ENCODE measurements around the gene ADORA2A. TPM values are rescaled to one million over a fixed set of nuclear protein-coding genes. Genes with fewer than 3 reads are reported as not detected.

ADORA2A gene
- total RNA-seq, 2 experiments from 2014 or later, result 30.5 to 33.0 TPM

DNA sequence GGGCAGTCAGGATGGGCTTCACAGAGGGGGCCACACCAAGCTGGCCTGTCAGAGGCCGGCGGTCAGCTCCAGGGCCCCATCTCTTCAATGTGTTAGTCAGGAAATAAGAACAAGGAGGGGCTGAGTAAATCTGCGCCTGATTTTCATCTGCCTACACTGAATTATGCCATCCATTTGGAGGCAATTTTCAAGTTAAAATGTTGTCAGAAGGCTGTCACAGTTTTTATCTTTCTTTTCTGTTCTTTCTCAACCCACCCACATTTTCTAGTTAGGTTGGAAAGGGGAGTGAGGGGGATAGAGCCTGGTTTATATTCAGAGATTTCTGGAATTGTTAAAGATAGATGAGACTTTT is 18.8 kb downstream of the ADORA2A start:
- Mint-ChIP-seq H3K4me3 (no peak overlapping the region), H3K4me1 (ENCODE audit: low read depth) (peaks cover 15% of the 10 kb centered on the region), H3K9me3 (peaks cover 2% of the 10 kb centered on the region), H3K27me3 (no peaks in the 10 kb centered on the region), H3K36me3 (peaks cover 15% of the 10 kb centered on the region), H3K27ac (no peak overlapping the region)
- intact Hi-C loops (cut with micrococcal nuclease), result no loop called here
- CTCF ChIA-PET, result interaction anchor here (1.2 to 1.7 kb wide), 2 partner anchors 7 to 22 kb away, joined by 3 to 5 read pairs; no protein-coding TSS in a partner anchor
- no peak for DNase-seq
- POLR2A ChIA-PET, result interaction anchor here (1.0 to 1.1 kb wide), 2 partner anchors 10 kb away, joined by 3 read pairs; no protein-coding TSS in a partner anchor

DNA sequence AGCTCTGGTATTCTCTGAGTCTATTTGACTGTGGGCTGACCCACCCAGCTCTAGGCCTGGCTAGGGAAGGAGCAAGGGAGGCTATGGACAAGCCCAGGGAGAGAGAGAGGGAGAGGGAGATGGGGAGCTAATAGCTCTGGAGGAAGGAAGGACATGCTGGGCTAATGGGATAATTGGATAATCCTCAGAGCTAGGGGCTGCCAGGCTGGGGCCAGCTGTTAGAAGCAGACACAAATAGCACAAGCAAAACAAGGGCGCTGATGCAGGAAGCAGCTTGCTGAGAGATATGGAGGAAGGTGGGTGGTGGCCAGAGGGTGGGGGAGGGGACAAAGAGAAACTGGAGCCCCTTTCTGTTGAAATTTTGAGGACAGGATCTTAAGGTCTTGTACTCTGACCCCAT is 23.2 kb downstream of the ADORA2A start:
- no peak for DNase-seq
- no peak overlapping the region for H3K4me3 Mint-ChIP-seq
- ChIA-PET CTCF (no interaction called here), POLR2A (no interaction called here)
- intact Hi-C loops (cut with micrococcal nuclease), result no loop called here
- peaks cover 7% of the 10 kb centered on the region for H3K4me1 Mint-ChIP-seq (ENCODE audit: low read depth)
- no peak overlapping the region for H3K27ac Mint-ChIP-seq
- no peaks in the 10 kb centered on the region for H3K36me3 Mint-ChIP-seq
- peaks cover 3% of the 10 kb centered on the region for H3K9me3 Mint-ChIP-seq
- no peaks in the 10 kb centered on the region for H3K27me3 Mint-ChIP-seq

DNA sequence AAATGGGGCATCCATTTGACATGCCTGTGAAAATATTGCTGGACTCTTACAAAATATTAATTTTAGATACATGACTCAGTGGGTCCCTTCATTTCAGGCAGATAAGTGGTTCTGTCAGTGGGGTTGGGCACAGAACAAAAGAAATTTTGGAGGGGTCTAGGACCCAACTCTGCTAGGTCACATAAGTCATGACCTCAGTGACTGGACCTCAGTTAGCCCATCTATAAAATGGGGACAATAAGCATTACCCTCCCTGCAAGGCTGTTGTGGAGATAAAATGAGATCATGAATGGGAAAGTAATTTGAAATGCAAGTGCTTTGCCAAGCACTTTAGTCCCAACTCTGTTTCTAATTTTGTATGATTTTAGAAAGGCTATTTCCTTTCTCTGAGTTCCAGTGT is 23.8 kb downstream of the ADORA2A start:
- CTCF ChIA-PET, result no interaction called here
- Mint-ChIP-seq H3K9me3 (peaks cover 3% of the 10 kb centered on the region), H3K36me3 (no peaks in the 10 kb centered on the region), H3K27ac (no peak overlapping the region), H3K4me3 (no peak overlapping the region), H3K4me1 (ENCODE audit: low read depth) (peaks cover 3% of the 10 kb centered on the region), H3K27me3 (no peaks in the 10 kb centered on the region)
- intact Hi-C loops (cut with micrococcal nuclease), result no loop called here
- POLR2A ChIA-PET, result no interaction called here
- no peak for DNase-seq

DNA sequence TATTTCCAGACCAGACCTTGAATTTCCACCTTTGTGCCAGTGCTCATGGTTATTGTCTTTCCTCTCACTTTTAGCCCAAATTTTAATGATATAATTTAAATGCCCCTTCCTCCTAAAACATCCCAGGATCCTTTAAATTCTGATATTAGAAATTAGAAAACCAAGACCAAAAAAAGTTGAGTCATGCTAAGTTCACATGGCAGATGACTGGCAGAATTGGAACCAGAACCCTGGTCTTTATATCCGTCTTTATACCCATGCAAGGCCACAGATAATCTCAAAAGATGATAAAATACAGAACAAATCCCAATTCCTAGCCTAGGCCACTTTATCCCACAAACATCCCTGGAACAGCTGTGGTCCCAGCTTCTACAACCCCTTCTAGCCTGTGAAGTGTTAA is 26.5 kb downstream of the ADORA2A start:
- Mint-ChIP-seq H3K4me3 (no peak overlapping the region), H3K27me3 (no peaks in the 10 kb centered on the region), H3K4me1 (ENCODE audit: low read depth) (no peaks in the 10 kb centered on the region), H3K9me3 (peaks cover 3% of the 10 kb centered on the region), H3K27ac (no peak overlapping the region), H3K36me3 (no peaks in the 10 kb centered on the region)
- intact Hi-C loops (cut with micrococcal nuclease), result no loop called here
- ChIA-PET POLR2A (no interaction called here), CTCF (no interaction called here)
- no peak for DNase-seq

DNA sequence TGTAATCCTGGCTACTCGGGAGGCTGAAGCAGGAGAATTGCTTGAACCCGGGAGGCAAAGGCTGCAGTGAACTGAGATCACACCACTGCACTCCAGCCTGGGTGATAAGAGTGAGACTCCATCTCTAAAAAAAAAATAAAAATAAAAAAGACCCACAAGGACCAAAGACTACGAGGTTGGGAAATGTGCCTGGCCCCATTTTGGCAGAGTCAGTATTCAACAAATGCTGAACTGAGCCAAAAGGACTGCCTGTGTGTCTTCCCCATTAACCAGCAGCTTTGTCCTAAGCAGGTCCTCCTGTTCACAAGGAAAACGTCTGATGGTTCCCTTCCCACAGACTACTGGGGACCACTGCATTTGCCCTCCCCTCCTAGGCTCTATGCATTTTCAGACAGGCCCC is 27.6 kb downstream of the ADORA2A start:
- CTCF ChIA-PET, result no interaction called here
- H3K9me3 Mint-ChIP-seq, result peaks cover 3% of the 10 kb centered on the region

DNA sequence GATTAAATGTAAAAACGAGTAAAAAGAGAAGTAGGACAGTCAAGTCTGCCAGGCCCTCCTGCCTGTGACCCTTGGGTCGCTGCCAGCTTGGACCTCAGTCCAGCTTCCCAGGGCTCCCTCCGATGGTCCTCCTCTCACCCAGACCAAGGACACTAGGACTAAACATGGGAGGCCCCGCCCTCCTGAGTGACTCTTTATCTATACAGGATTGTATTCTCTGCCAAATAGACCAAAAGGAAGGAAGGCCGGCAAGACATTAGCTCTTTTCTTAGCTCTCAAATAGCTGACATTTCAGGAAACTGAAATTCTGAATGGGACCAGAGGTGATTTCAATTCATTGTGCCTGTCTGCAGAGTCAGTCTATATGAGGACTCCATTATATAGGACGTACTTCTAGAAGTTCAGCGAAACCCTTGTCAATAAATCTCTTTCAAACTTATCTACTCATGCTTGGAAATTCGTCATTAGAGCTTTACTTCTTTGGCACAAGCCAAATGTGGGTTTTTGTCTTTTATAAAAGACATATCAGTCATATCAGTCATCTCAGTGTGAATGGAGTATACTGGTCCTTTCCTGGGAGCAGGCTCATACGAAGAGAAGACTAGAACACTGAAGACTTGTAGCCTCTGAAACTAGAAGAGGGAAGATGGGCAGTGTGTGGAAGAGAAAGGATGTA is 28.5 kb downstream of the ADORA2A start:
- ChIA-PET CTCF (interaction anchor here (0.9 kb wide), 1 partner anchor 70 kb away, joined by 5 read pairs; no protein-coding TSS in a partner anchor), POLR2A (interaction anchor here (0.8 to 1.2 kb wide), 3 partner anchors 10 to 21 kb away, joined by 3 read pairs; no protein-coding TSS in a partner anchor)
- DNase-seq, result no peak
- peaks cover 3% of the 10 kb centered on the region for H3K9me3 Mint-ChIP-seq
- H3K4me1 Mint-ChIP-seq (ENCODE audit: low read depth), result peaks cover 6% of the 10 kb centered on the region
- H3K27ac Mint-ChIP-seq, result no peak overlapping the region
- intact Hi-C loops (cut with micrococcal nuclease), result no loop called here
- H3K27me3 Mint-ChIP-seq, result no peaks in the 10 kb centered on the region
- H3K36me3 Mint-ChIP-seq, result no peaks in the 10 kb centered on the region
- H3K4me3 Mint-ChIP-seq, result no peak overlapping the region

More for the DNA sequence above, 27.6 kb downstream of the ADORA2A start:
- POLR2A ChIA-PET, result interaction anchor here (1.2 kb wide), 1 partner anchor 17 kb away, joined by 3 read pairs; no protein-coding TSS in a partner anchor
- no peak for DNase-seq
- no peaks in the 10 kb centered on the region for H3K27me3 Mint-ChIP-seq
- no peak overlapping the region for H3K4me3 Mint-ChIP-seq
- no peak overlapping the region for H3K27ac Mint-ChIP-seq
- no peaks in the 10 kb centered on the region for H3K36me3 Mint-ChIP-seq
- intact Hi-C loops (cut with micrococcal nuclease), result no loop called here
- H3K4me1 Mint-ChIP-seq (ENCODE audit: low read depth), result no peaks in the 10 kb centered on the region

DNA sequence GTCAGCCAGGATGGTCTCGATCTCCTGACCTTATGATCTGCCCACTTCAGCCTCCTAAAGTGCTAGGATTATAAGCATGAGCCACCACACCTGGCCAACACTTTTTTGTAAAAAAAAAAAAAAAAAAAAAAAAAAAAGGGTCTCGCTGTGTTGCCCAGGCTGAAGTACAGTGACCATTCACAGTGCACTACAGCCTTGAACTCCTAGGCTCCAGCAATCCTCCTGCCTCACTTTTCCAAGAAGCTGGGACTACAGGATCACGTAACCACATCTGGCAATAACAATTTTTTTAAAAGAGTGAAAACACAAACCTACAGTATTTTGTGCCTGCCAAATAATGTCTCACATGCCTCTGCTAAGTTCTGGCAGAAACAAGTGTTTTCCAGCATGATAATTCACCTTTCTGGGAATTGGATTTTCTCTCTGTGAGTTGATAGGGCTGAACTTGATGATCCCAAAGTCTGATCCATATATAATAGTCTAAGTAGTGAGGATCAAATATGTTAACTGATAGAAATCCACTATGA is 30.6 kb downstream of the ADORA2A start:
- Mint-ChIP-seq H3K27ac (no peak overlapping the region), H3K9me3 (no peaks in the 10 kb centered on the region), H3K4me1 (ENCODE audit: low read depth) (peaks cover 7% of the 10 kb centered on the region), H3K27me3 (no peaks in the 10 kb centered on the region), H3K4me3 (no peak overlapping the region), H3K36me3 (no peaks in the 10 kb centered on the region)
- DNase-seq, result no peak
- intact Hi-C loops (cut with micrococcal nuclease), result no loop called here
- ChIA-PET POLR2A (interaction anchor here (0.7 kb wide), 1 partner anchor 655 kb away, joined by 3 read pairs; no protein-coding TSS in a partner anchor), CTCF (no interaction called here)

DNA sequence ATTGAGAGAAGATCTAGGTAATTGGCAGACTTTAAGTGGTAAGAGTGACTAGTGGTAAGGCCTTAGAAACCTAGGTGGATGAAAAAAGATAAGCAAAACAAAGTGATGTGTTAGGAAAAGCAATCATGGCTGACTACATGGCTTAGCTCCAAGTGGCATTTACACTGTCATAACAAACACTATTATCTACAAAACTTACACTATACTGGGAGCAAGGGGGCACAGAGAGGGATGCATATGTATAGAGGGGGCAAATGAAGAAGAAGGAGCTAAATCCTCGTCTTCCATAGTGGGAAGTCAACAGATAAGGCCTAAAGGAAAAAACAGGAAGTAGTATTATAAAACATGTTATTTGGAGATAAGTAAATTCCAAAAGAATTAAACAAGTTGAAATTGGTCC is 32.5 kb downstream of the ADORA2A start:
- Mint-ChIP-seq H3K4me3 (no peak overlapping the region), H3K9me3 (no peaks in the 10 kb centered on the region), H3K4me1 (ENCODE audit: low read depth) (peaks cover 7% of the 10 kb centered on the region), H3K36me3 (no peaks in the 10 kb centered on the region), H3K27me3 (no peaks in the 10 kb centered on the region), H3K27ac (no peak overlapping the region)
- no peak for DNase-seq
- CTCF ChIA-PET, result interaction anchor here (1.7 to 2.2 kb wide), 2 partner anchors 32 to 43 kb away, joined by 4 to 9 read pairs; partner anchors contain the start of gene ADORA2A
- POLR2A ChIA-PET, result no interaction called here
- intact Hi-C loops (cut with micrococcal nuclease), result no loop called here

DNA sequence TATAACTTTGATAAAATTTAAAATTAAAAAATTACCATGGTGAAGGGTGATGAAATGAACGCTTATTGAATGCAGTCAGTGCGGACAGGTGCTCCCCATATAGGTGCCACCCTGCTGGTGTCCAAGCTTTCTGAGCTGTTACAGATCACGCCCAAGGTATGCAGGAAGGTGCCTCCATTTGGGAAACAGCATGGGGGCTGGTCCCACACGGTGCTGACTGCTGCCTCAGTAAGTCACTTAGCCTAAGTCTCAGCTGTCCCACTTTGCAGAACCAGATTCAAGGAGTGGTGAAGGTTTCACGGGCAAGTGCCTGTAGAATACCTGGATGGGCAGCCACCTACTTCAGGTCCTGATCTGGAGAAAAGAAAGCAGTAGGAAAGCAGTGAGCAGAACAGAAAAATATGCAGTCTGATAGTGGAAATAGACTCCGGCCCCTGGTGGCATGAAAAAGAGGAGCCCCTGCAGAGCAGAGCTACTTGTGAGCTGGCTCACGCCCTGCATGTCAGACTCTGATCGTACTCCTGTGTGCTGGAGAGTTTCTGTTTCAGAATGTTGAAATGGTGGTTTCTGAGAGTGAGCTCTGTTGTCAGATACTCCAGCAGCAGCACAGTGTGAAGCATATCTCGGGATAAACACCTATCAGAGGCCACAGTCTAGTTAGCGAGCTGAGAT is 33.2 kb downstream of the ADORA2A start:
- no peaks in the 10 kb centered on the region for H3K9me3 Mint-ChIP-seq
- peaks cover 11% of the 10 kb centered on the region for H3K4me1 Mint-ChIP-seq (ENCODE audit: low read depth)
- peak; percentile 37 for DNase-seq
- H3K27me3 Mint-ChIP-seq, result no peaks in the 10 kb centered on the region
- intact Hi-C loops (cut with micrococcal nuclease), result no loop called here
- POLR2A ChIA-PET, result interaction anchor here (1.1 kb wide), 1 partner anchor 26 kb away, joined by 5 read pairs; no protein-coding TSS in a partner anchor
- peak overlapping the region; percentile 49 for H3K27ac Mint-ChIP-seq
- H3K36me3 Mint-ChIP-seq, result no peaks in the 10 kb centered on the region
- H3K4me3 Mint-ChIP-seq, result no peak overlapping the region
- CTCF ChIA-PET, result interaction anchor here (0.8 to 2.2 kb wide), 4 partner anchors 11 to 43 kb away, joined by 3 to 9 read pairs (median 4); partner anchors contain the start of gene ADORA2A

DNA sequence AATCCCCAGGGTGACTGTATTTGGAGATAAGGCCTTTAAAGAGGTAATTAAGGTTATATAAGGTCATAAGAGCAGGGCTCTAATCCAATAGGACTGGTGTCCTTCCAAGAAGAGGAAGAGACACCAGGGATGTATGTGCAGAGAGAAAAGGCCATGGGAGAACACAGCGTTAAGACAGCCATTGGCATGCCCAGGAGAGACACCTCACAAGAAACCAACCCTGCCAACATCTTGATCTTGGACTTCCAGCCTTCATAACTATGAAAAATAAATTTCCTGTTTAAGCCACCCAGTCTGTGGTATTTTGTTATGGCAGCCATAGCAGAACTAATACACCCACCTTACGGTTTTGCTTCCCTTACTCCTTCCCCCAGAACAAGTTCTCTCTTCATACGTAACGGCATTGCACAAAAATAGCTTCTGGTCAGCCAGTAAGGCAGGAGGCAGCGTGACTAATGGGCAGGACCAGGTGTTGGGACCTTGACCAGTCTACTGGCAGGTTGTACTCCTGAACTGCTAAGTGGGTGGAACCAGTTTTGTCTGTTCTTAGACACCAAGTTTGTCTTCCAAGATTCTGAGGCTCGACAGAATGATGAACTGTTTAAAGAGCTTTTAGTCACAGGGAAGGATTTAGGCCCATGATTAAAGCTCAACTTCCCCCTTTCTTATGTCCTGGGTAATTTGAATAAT is 35.8 kb downstream of the ADORA2A start:
- no peak overlapping the region for H3K4me3 Mint-ChIP-seq
- H3K27ac Mint-ChIP-seq, result no peak overlapping the region
- POLR2A ChIA-PET, result interaction anchor here (1.4 kb wide), 1 partner anchor 23 kb away, joined by 4 read pairs; no protein-coding TSS in a partner anchor
- no peaks in the 10 kb centered on the region for H3K27me3 Mint-ChIP-seq
- CTCF ChIA-PET, result interaction anchor here (0.8 kb wide), 1 partner anchor 39 kb away, joined by 4 read pairs; no protein-coding TSS in a partner anchor
- intact Hi-C loops (cut with micrococcal nuclease), result no loop called here
- H3K36me3 Mint-ChIP-seq, result no peaks in the 10 kb centered on the region
- DNase-seq, result no peak
- H3K4me1 Mint-ChIP-seq (ENCODE audit: low read depth), result peaks cover 13% of the 10 kb centered on the region
- H3K9me3 Mint-ChIP-seq, result no peaks in the 10 kb centered on the region

DNA sequence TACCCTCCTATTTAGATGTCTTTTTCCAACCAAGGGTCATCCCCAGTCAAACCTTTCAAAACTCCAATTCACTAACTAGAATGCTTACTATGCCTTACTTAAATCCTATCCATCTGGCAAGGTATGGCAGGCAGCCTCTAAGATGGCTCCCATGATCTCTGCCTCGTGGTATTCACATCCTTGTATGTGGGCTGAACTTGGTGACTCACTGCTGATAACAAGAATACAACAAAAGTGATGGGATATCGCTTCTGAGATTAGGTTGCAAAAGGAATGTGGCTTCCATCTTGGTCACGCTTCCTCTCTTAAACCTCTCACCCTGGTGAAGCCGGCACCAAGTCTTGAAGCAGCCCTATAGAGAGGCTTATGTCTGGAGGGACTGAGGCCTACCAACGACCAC is 38.2 kb downstream of the ADORA2A start:
- POLR2A ChIA-PET, result no interaction called here
- Mint-ChIP-seq H3K4me3 (no peak overlapping the region), H3K9me3 (no peaks in the 10 kb centered on the region), H3K36me3 (no peaks in the 10 kb centered on the region), H3K27ac (no peak overlapping the region), H3K4me1 (ENCODE audit: low read depth) (peaks cover 10% of the 10 kb centered on the region), H3K27me3 (no peaks in the 10 kb centered on the region)
- DNase-seq, result no peak
- intact Hi-C loops (cut with micrococcal nuclease), result no loop called here
- CTCF ChIA-PET, result no interaction called here

DNA sequence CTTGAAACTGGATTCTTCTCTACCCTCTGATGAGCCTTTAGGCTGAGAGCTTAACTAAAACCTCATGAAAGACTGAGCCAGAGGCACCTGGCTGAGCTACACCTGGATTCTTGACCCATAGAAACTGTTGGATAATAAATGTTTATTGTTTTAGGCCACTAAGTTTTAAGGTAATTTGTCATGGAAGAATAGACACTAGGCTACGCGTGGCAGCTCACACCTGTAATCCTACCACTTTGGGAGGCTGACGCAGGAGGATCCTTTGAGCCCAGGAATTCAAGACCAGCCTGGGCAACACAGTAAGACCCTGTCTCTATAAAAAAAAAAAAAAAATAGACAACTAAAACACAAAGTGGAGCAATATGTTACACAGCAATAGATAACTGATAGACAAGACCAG is 38.6 kb downstream of the ADORA2A start:
- no peak overlapping the region for H3K4me3 Mint-ChIP-seq
- no peaks in the 10 kb centered on the region for H3K27me3 Mint-ChIP-seq
- intact Hi-C loops (cut with micrococcal nuclease), result no loop called here
- H3K36me3 Mint-ChIP-seq, result no peaks in the 10 kb centered on the region
- no peaks in the 10 kb centered on the region for H3K9me3 Mint-ChIP-seq
- DNase-seq, result no peak
- peaks cover 6% of the 10 kb centered on the region for H3K4me1 Mint-ChIP-seq (ENCODE audit: low read depth)
- CTCF ChIA-PET, result no interaction called here
- H3K27ac Mint-ChIP-seq, result no peak overlapping the region
- POLR2A ChIA-PET, result no interaction called here
